Measurements from ENCODE around the gene COMMD1.
"Not testable (repeated sequence)": the region's sequence is repeated elsewhere in the genome, so short reads cannot be mapped to it uniquely, and the experiment has no call there.

COMMD1 gene

GRCh38 chr2:61966087-61966727 lies 60.7 kb downstream of the COMMD1 start:
- DNase-seq = no peak

- no peak for DNase-seq
Observed at GRCh38 chr2:61967262-61967661, 61.8 kb downstream of the COMMD1 start.

GRCh38 chr2:61969376-61969775 lies 63.9 kb downstream of the COMMD1 start:
- DNase-seq = no peak

DNA sequence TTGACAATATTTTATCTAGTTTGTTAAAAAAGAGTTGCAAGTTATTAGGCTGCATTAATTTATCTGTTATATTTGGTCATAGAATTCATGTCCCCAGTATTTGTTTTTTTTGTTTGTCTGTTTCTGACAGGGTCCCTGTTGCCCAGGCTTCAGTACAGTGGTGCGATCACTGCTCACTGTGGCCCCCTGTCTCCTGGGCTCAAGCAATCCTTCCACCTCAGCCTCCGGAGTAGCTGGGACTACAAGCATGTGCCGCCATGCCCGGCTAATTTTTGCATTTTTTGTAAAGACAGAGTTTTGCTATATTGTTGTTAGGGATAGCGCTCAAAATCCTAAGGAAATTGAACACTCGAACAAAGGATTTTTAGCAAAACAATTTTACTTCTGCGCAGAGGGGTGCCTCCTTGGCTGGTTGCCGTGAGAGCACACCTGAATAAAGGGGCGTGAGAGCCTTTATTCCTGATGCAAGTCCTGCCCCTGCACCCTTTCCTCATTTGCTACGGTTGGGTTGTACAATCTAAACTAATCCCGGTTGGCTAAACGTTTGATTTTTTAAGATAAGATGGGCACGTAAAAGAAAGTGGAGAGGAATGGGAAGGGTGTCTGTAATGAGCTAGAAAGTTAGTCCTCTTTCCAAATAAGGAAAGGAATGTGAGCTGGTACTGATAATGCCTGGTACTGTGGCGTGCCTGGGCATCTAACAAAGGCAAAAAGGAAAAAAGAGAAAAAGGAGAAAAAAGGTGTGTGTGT lies 65.5 kb downstream of the COMMD1 start:
- DNase-seq = no peak

- no peak for DNase-seq
Observed at GRCh38 chr2:61978522-61978921, 73.0 kb downstream of the COMMD1 start.

DNA sequence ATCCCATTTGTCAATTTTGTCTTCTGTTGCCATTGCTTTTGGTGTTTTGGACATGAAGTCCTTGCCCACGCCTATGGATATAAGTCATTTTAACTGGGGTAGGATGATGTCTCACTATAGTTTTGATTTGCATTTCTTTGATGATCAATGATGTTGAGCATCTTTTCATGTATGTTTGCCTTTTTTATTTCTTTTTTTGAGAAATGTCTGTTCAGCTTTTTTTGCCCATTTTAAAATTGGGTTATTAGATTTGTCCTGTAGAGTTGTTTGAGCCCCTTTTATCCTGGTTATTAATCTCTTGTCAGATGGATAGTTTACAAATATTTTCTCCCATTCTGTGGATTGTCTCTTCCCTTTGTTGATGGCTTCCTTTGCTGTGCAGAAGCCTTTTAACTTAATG lies 75.3 kb downstream of the COMMD1 start:
- no peak for DNase-seq

DNA sequence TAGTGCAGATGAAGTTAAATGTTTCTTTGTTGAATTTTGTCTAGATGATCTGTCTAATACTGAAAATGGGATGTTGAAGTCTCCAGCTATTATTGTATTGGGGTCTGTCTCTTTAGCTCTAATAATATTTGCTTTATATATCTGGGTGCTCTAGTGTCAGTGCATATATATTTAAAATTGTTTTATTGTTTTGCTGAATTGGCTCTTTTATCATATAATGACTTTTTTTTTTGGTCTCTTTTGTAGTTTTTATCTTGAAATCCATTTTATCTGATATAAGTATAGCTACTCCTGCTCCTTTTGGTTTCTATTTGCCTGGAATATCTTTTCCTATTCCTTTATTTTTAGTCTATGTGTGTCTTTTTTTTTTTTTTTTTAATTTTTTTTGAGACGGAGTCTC lies 79.2 kb downstream of the COMMD1 start:
- no peak for DNase-seq

DNA sequence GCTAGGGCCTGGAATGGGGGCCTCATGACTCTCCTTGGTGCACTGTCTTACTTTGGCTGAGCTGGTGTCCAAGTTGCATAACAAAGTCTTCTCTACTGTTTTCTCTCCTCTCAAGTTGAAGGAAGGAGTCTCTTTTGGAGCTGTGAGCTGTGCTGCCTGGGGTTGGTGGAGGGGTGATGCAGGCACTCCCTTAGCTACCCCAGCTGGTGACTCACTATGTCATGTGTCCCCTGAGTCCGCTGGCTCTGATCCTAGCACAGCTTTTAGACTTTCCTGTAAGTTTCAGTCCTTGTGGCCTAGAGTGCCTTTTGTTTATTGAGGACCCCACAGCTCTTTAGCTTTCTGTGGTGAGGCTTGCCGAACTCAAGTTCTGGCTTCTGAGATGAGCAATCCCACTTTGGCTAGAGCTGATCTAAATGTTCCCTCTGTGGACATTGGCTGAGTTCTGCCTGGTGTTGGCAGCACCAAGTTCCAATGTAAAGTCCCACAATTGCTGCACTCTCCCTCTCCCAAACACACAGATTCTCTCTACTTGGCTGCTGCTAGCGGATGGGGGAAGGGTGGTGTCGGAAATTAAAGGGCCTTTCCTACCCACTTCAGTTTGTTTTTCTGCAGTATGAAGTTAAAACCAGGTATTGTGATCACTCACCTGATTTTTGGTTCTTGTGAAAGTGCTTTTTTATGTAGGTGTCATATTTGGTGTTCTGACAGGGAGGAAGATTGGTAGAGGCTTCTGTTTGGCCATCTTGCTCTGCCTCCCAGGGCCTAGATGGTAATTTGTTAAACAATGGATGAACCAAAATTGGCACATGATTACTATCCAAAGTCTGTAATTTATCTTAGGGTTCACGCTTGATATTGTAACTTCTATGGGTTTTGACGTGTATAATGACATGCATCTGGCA lies 83.2 kb downstream of the COMMD1 start:
- no peak for DNase-seq

DNA sequence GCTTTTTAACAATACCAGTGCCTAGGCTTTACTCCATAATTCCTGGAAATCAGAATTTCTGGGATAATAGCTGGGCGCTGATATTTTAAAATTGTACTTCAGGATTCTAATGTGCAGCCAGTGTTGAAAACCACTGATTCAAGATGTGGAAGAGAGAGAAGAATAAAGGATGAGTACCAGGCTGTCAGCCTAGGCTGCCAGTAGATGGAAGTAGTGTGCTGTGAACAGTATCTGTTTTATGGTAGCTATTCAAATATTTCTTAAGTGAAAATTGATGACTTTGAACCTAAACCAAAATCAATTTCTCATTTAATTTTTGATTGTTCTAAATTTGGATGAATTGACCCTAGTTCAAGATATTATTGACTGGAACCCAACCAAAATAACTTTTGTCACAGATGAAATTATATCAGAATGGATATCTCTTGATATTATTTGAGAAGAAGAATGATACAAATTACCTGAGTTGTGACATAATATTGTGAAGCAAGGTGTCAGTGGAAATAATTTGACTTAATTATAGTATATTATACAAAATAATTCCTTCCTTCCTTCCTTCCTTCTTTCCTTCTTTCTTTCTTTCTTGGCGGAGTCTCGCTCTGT lies 88.0 kb downstream of the COMMD1 start:
- no peak for DNase-seq

- no peak for DNase-seq
Observed at GRCh38 chr2:61994531-61994930, 89.1 kb downstream of the COMMD1 start.

- DNase-seq = no peak
Observed at GRCh38 chr2:61995065-61995464, 89.6 kb downstream of the COMMD1 start.

- DNase-seq = no peak
Observed at GRCh38 chr2:61995515-61995914, 90.0 kb downstream of the COMMD1 start.

DNA sequence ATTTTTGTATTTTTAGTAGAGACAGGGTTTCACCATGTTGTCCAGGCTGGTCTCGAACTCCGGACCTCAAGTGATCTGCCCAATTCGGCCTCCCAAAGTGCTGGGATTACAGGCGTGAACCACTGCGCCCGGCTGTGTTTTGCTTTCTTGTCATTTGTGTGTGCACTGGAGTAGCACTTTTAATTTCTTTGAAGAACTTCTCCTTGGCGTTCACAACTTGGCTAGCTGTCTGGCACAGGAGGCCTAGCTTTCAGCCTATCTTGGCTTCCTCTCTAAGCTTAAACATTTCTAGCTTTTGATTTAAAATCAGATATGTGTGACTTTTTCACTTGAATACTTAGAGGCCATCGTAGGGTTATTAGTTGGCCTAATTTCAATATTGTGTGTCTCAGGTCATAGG lies 93.0 kb downstream of the COMMD1 start:
- no peak for DNase-seq

GRCh38 chr2:62000538-62000937 lies 95.1 kb downstream of the COMMD1 start:
- DNase-seq = no peak

DNA sequence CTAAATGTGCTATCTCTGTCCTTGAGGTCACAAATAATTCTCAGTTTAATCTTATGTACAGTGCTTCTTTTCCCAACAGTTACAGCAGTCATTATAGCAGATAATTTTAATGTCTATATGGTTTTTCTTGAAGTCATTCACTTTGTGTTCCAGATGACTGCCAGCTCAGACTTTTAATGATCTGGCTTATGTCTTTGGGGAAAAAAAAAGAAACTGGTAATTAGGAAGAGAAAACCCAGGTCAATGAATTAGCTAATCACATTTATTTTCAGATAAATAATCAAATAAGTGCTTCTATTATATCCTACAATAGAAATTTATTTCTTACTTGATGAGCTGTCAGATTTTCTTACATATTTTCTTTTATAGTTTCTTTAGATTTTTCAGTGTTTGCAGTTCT lies 96.0 kb downstream of the COMMD1 start:
- DNase-seq = no peak

DNA sequence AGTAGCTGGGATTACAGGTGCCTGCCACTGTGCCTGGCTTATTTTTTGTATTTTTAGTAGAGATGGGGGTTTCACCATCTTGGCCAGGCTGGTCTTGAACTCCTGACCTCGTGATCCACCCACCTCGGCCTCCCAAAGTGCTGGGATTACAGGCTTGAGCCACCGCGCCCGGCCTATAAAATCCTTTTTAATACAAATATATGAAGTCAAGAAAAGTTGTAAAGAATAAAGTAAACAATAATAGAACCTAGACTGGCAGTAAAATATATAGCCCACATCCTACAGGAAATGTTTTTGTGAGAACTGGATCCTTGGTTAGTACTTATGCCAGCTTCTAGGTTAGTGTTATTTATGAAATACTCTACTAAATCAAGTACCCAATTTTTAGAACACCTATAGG lies 99.0 kb downstream of the COMMD1 start:
- DNase-seq = not testable (repeated sequence)

- no peak for DNase-seq
Observed at GRCh38 chr2:62007555-62007954, 102.1 kb downstream of the COMMD1 start.

DNA sequence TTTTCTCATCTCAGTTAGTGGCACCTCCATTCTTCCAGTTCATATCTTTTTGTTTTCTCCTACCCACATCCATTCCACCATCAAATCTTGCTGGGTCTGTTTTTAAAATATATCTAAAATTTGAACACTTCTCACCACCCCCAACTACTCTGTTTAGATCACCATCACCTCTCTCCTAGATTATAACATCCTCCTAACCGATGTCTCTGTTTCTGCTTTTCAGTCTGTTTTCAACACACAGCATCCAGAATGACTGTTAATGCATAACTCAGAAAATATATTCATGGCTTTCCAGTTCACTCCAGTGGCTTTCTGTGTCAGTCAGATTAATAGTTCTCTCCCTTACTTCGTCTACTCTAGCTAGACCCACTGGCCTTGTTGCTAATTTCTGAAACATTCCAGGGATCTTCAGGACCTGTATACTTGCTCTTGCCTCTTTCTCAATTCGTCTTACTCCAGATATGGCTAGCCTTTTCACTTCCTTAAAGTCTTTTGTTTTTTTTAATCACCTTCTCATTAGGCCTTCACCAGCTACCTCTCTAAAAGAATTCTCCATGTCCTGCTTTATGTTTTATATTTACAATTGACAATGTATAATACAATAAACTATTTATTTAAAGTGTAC lies 105.3 kb downstream of the COMMD1 start:
- no peak for DNase-seq

GRCh38 chr2:62013641-62014040 lies 108.2 kb downstream of the COMMD1 start:
- no peak for DNase-seq

GRCh38 chr2:62014102-62014501 lies 108.6 kb downstream of the COMMD1 start:
- no peak for DNase-seq

GRCh38 chr2:62016957-62017356 lies 111.5 kb downstream of the COMMD1 start:
- no peak for DNase-seq

- DNase-seq = no peak
Observed at GRCh38 chr2:62029910-62030309, 124.4 kb downstream of the COMMD1 start.

GRCh38 chr2:62030902-62031301 lies 125.4 kb downstream of the COMMD1 start:
- no peak for DNase-seq

Data from T-helper 9 cell (primary cell).